Activated CD8-positive, alpha-beta memory T cell treated with anti-CD3 and anti-CD28 coated beads, Interleukin-2, amount 50 U/mL, for 4 hours (primary cell): ENCODE data around the gene ZNF800.

Source experiments
- DNase-seq: peaks from one replicate; pipeline ENCODE4 v3.0.0-alpha.2; 2020

ZNF800 gene

GRCh38 chr7:127390817-127391590 lies 1.5 kb downstream of the ZNF800 start:
- DNase-seq = no peak

- DNase-seq = no peak
Observed at GRCh38 chr7:127390186-127390816, 2.2 kb downstream of the ZNF800 start.

- no peak for DNase-seq
Observed at GRCh38 chr7:127389321-127389720, 3.2 kb downstream of the ZNF800 start.

DNA sequence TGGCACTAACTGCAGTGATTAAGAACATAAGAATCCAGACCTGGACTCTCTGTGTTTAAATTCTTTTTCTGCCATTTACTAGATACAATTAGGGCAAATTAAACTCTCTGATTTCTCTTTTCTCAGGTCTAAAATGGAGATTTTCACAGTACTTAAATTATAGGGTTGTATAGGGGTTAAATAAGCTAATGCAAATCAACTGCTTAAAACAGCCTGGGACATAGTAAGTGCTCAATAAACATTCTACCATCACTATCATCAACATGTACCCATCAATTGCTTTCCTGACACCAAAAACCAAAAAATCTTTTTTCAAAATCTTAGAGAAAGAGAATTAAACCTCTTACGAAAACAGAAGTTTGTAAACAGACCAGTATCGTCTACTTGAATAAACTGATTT lies 4.5 kb downstream of the ZNF800 start:
- no peak for DNase-seq

DNA sequence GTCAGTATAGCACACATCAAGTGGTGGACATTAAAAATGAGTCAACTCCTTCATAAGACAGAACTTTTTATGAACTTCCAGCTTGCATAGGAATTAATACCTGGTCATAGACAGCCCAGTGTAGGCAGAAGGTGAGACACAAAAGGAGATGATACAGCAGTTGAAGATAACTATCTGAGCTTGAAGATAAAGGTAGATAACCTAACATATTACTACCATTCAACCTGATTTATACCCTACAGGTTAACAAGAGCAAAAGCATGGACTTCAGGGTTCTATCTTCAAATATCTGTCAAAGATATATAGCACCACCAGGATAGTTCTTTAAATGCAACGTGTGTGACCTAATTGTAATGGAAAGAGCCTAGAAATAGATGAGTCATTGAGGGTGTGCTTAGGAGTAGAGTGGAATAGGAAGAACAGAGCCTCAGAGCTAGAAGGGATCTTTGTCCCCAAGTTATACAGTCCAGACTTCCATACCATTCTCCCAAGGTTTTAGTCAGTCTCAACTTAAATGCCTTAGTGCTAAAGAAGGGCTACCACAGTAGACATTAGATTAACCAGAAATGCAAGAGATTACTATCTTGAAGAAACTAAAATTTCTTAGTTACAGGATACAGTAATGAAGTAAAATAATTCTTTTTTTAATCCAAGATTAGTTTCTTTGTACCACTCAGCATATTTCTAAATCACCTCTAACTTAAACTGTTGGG lies 9.2 kb downstream of the ZNF800 start:
- no peak for DNase-seq

DNA sequence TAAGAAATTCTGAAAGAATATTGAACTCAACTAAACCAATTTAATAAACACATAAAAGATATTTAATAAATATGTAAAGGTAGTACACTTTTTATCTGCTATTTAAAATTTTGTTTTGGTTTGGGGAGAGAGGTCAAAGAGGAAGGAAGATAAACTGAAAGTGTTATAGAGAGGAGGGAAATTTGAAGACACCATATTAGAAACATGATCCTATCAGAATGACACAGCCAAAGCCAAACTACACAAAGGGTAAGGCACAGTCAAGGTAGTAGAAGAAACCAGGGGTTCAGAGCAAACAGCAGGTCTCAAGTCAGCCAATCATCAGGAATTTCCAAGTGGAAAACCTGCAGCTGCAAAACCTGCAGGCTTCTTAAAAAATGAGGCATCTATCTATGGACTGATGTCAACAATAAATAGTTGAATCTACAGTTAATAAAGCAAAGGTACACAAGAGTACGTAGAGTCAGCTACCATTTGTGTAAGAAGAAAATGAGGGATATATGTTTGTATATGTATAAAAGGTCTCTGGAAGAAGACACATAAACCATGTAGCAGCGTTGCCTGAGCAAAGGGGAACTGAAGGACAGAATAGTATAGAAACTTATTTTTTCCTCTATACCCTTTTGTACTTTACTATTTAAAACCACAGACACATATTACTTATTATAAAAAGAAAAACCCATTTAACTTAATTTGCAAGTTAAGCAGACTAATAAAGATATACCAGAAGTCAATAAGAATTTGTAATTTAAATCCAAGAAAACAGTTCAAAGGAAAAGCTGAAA lies 10.0 kb downstream of the ZNF800 start:
- DNase-seq = no peak

GRCh38 chr7:127380479-127380878 lies 12.0 kb downstream of the ZNF800 start:
- DNase-seq = no peak

DNA sequence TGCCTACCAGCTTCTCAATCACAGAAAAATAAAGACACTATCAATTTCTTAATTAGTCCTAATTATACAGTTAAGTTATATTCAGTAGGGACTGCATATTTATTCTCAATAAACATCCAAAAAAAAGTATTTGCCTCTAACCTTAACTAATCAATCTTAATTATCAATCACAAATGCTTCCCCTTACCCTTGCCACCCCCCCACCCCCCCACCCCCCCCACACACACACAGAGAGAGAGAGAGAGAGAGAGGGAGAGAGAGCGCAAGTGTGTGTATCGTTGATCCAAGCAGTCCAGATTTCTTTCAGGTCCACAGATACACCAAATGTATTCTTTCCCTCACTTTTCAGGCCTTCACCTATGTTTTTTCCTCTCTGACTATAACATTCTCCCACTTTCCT lies 12.9 kb downstream of the ZNF800 start:
- no peak for DNase-seq

- DNase-seq = no peak
Observed at GRCh38 chr7:127378537-127378936, 14.0 kb downstream of the ZNF800 start.

GRCh38 chr7:127377425-127377824 lies 15.1 kb downstream of the ZNF800 start:
- no peak for DNase-seq

DNA sequence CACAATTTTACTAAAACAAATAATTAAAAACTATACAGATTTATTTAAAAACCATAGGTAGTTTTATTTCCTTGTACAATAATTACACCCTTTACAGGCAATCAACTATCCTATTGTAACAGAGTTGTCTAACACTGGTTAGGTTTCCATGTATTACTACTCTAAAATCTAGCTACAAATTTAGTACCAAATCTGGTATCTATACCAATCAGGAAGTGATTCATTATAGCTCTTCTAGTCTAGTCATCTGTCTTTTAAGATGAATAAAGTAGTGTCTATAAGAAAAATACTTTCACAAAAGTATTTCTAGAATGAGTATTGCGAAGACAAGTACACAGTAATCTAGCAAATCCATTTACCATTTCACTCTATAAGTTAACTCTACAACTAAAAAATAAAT lies 16.9 kb downstream of the ZNF800 start:
- DNase-seq = no peak

- no peak for DNase-seq
Observed at GRCh38 chr7:127367679-127368078, 24.8 kb downstream of the ZNF800 start.

- DNase-seq = no peak
Observed at GRCh38 chr7:127366680-127367079, 25.8 kb downstream of the ZNF800 start.

DNA sequence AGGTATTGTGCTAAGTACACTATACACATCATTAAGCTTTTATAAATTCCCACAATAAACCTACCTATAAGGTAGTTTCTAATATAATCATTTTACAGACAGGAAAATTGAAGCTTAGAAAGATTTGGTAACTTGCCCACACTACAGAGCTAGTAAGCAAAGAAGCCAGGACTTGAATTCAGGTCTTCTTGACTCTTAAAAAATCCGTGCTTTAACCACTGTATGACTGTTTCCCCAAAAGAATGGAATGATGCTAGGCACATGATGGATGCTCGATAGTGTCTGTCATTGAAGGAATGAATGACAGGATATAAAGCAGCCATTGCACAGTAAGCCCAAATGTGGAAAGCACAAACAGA lies 26.6 kb downstream of the ZNF800 start:
- DNase-seq = no peak

GRCh38 chr7:127365164-127365956 lies 27.1 kb downstream of the ZNF800 start:
- DNase-seq = no peak

DNA sequence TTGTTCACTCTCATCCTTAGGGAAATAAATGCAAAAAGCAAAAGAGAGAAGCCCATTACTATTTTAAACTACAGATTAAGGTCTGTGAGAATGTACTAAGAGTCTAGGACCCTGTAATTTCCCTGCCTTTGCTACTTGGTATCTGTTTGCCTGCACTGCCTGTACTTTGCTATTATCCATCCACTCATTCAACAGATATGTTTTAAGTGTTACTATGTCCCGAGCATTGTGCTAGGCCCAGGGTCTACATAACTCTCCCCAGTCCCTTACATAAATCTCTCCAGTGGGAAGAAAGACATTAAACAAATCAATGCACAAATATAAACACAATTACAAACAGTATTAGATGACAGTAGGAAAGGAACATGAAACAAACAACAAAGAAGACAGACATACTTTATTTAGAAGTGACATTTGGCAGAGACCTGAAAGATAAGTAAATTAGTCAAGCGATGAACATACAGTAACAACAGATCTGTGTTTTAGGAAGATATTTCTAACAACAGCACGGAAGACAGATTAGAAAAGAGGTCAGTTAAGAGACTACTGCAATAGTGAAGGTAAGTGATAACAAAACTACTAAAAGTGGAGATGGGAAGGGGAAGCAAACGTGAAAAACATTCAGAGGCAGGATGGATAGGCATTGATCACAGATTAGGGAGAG lies 30.0 kb downstream of the ZNF800 start:
- no peak for DNase-seq

DNA sequence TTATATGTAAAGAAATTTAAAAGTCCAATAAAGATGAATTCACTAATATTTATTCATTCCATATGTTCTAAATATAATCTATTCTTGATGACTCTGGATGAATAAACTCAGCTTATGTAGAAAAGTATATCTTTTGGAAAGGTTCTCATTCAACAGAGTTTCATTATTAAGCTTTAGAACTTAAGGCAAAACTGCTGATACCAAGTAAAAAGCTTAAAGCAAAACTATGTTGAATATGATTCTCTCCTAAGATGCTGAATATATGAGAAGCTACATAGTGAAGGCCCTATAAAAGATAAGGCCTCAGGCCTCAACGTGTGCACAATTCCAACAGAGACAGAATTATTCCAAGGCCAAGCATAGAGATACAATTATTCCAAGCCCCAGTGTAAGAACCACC lies 30.8 kb downstream of the ZNF800 start:
- DNase-seq = no peak

- DNase-seq = no peak
Observed at GRCh38 chr7:127359011-127359410, 33.5 kb downstream of the ZNF800 start.

GRCh38 chr7:127353897-127354296 lies 38.6 kb downstream of the ZNF800 start:
- no peak for DNase-seq

DNA sequence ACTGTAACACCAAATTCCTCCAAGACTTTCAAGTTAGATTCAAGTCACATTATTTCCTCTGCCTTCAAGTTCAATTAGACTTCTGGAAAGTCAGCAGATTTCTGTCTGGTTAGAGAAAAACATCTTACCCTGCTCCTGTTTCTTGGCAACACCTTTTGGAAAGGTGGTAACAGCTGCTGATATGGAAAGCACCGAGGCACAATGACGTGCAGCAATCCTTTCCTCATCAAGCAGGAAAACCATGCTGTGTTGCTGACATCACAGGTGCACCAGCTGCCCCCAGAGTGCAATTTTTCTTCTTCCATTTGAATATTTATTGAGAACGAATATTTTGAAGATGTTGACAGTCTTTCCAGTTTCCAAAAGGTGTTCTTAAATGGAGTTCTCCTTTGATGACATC lies 41.9 kb downstream of the ZNF800 start:
- no peak for DNase-seq

GRCh38 chr7:127349881-127350280 lies 42.6 kb downstream of the ZNF800 start:
- no peak for DNase-seq

- no peak for DNase-seq
Observed at GRCh38 chr7:127348247-127348631, 44.3 kb downstream of the ZNF800 start.
